Lower leg skin (tissue), 4 donors: Measurements from ENCODE around the gene ISYNA1. TPM values are rescaled to one million over a fixed set of nuclear protein-coding genes. Genes with fewer than 3 reads are reported as not detected.
A peak's percentile ranks its signal among the peaks of the same experiment; 100 is the strongest.

Experiments used
- DNase-seq, 2 donors: peaks; one replicate each; pipeline ENCODE4 v3.0.0-alpha.2; 2019; ENCODE audit warnings: low spot score in 2 of 2
- H3K4me3 ChIP-seq: fragments of 200-600 bp; sonication (generic); 2 replicates; pipeline ENCODE4 v1.5.1; 2017; ENCODE audit warnings: mild to moderate bottlenecking, low read depth; ENCODE audit not compliant: poor library complexity, severe bottlenecking
- POLR2A ChIP-seq, 2 donors: fragments of 450-650 bp; IDR thresholded peaks; one replicate each; pipeline ENCODE4 v1.6.1; 2016 to 2017; ENCODE audit warnings: antibody characterized with exemption in 2 of 2, mild to moderate bottlenecking in 1 of 2, moderate library complexity in 1 of 2
- WGBS, 2 donors: methylation state at CpG; one replicate each; pipeline ENCODE4 v1.1.5; 2018; 5-methylcytosine and 5-hydroxymethylcytosine counted together
- intact Hi-C: fragments of 100-400 bp; cut with DNase I; formaldehyde crosslinking; loops from one replicate; pipeline ENCODE4 v1.15.0; 2023; ENCODE audit warnings: low total_unique reads
- total RNA-seq, 4 donors: library from RNA; depleted of rRNA; stranded (reverse); fragments of >200 nt; gene quantifications; one replicate each; pipeline ENCODE4 v1.1.0, GENCODE V29; 2016
- TF ChIP-seq, protein P1 (sequence below), 3 donors: fragments of 450-650 bp; IDR thresholded peaks; one replicate each; pipeline ENCODE4 v1.5.1; 2016; ENCODE audit warnings: antibody characterized with exemption in 3 of 3, mild to moderate bottlenecking in 3 of 3, moderate library complexity in 2 of 3

Gene ISYNA1
- total RNA-seq, 4 donors from 2014 or later = 16.9 to 29.9 (median 22.3) TPM

DNA sequence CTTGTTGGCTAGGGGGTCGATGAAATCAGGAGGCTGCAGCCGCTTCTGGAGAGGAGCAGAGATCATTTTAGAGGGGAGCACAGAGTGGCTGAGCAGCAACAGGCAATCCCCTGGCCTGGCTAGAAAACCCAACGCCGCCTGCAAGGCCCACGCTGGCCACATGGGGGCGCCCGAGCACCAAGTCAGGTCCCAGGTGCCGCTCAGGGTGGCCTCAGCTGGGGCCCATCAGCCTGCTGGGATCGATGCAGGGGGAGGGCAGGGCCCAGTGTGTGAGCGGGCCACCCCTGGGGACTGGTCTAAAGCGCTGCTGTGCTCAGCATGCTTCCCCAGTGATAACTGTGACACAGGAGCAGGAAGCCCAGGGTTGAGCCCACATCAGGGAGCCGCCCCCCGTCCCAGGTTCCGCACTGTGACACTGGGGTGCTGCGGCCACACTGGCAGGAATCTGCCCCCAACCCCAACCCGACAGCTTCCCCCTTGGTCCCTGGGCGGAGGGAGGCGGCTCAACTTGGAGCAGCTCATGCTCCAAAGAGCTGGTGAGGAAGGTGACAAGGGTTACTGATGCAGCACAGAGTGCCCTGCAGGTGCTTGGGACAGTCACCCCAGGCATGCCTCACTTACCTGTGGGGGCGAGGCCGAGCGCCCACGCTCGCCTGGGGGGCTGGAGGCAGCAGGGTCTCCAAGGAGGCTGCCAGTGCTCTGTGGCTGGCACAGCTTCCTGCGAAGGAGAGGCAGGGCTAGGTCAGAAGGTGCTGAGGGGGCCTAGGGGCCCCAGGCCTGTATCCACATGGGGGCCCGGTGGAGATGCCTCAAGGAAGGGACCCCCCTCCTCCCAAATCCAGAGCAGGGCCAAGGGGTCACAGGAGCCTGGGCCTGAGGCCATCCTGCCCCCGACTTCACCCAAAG, 13.3 kb upstream of the ISYNA1 start:
- TF ChIP-seq, protein P1, sequence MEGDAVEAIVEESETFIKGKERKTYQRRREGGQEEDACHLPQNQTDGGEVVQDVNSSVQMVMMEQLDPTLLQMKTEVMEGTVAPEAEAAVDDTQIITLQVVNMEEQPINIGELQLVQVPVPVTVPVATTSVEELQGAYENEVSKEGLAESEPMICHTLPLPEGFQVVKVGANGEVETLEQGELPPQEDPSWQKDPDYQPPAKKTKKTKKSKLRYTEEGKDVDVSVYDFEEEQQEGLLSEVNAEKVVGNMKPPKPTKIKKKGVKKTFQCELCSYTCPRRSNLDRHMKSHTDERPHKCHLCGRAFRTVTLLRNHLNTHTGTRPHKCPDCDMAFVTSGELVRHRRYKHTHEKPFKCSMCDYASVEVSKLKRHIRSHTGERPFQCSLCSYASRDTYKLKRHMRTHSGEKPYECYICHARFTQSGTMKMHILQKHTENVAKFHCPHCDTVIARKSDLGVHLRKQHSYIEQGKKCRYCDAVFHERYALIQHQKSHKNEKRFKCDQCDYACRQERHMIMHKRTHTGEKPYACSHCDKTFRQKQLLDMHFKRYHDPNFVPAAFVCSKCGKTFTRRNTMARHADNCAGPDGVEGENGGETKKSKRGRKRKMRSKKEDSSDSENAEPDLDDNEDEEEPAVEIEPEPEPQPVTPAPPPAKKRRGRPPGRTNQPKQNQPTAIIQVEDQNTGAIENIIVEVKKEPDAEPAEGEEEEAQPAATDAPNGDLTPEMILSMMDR (IDR thresholded peaks at IDR 0.05) = peak in 2 of 3 donors; percentile 28 to 94
- TF ChIP-seq POLR2A (IDR thresholded peaks at IDR 0.05) = no peak
- intact Hi-C loops = loop anchor here (10.0 kb wide), 1 partner anchor 394 kb away; no protein-coding TSS in a partner anchor
- WGBS, 2 donors = 43 to 45% methylated on average over 26 of the region's 26 CpGs
- peak; percentile 81 to 97 for DNase-seq
- no peak overlapping the region for H3K4me3 ChIP-seq

DNA sequence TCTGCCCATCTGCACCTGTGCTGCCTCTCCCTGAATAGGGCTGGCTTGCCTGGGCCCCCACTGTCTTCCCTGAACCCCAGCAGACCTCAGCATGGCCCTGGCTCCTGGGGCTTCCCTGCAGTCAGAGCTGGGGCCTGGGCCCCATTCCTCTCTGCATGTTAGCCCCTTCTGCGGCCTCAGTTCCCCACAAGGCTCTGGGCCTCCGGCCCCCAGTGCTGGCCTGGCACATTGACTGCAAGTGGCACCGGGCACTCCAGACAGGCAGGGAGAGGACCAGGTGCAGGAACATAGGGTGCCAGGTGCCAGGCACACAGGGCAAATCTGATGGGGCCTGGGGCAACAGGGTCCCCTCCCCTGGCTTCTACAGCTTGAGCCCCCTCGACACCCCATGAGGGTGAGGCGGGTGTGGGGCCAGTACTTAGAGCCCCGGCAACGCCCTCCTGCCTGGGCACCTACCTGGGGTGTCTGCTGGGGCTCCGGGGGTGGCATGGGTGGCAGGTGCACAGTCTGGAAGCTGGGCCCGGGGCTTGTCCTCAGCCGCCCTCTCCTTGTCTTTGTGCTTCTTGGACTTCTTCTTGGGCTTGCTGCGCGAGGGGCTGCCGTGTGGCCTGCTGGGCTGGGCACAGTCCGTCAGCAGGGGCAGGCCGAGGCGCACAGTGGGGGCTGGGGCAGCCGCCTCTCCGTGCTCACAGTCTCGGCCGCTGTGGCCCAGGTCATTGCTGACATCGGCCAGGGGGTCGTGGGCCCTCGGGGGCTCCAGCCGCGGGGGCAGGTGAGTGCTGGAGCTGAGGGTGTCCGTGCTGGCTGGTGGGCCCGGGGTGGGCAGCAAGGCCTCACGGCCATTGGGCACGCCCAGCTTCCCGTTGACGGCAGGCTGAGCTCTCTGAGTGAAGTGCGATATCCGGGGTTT, 12.3 kb upstream of the ISYNA1 start:
- no peak overlapping the region for H3K4me3 ChIP-seq
- 75 to 76% methylated on average over 24 to 29 of the region's 33 CpGs for WGBS, 2 donors
- TF ChIP-seq, protein P1 (IDR thresholded peaks at IDR 0.05) = no peak
- TF ChIP-seq POLR2A (IDR thresholded peaks at IDR 0.05) = no peak
- intact Hi-C loops = loop anchor here (10.0 kb wide), 1 partner anchor 395 kb away; no protein-coding TSS in a partner anchor
- no peak for DNase-seq

DNA sequence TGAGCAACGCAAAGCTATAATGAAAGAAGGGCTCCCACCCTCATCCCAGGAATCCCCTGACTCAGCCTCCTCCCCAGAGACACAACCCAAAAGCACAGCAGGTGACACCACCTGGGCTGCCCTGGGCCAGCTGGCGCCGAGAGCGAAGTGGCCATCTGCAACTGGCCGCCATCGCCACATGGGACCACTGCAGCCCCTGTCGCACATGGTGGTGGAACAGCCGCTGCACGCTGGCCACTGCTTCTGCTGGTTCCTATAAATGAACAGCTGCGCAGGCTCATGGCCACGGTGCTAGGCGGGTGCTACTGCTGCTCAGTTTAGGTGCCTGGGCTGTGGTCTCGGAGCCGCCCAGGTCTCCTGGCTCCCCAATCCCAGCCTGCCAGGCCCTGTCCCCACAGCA, 11.6 kb upstream of the ISYNA1 start:
- no peak overlapping the region for H3K4me3 ChIP-seq
- no peak for DNase-seq
- TF ChIP-seq POLR2A (IDR thresholded peaks at IDR 0.05) = no peak
- TF ChIP-seq, protein P1 (IDR thresholded peaks at IDR 0.05) = no peak
- intact Hi-C loops = no loop called here
- WGBS, 2 donors = 97 to 100% methylated on average over 4 to 11 of the region's 14 CpGs

DNA sequence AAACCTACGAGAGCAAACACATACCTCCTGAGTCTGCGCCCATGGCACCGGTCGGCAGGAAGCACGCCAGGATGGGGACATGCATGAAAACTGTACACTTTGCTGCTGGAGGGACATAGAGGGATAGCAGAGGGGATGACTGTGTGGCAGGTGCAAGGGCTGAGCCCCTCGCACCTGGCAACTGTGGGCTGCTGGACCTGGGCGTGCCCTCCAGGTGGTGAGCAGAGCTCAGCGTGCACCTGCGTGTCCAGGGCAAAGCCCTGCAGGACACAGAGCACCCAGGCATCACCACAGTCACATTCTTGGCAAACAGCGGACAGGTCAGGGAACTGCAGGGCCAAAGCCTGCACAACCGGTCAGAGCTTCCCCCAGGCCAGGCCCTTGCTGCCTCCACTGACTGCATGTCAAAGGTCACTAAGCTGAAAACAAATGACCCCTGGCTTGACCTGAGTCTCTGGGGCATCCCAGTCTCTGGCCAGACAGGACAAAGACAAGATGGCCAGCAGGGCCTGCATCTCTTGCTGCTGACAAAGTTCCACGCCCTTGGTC, 9.0 kb upstream of the ISYNA1 start:
- no peak for DNase-seq
- TF ChIP-seq, protein P1 (IDR thresholded peaks at IDR 0.05) = no peak
- no peak for TF ChIP-seq POLR2A (IDR thresholded peaks at IDR 0.05)
- intact Hi-C loops = no loop called here
- H3K4me3 ChIP-seq = no peak overlapping the region
- WGBS, 2 donors = 85 to 89% methylated on average over 7 to 11 of the region's 12 CpGs

DNA sequence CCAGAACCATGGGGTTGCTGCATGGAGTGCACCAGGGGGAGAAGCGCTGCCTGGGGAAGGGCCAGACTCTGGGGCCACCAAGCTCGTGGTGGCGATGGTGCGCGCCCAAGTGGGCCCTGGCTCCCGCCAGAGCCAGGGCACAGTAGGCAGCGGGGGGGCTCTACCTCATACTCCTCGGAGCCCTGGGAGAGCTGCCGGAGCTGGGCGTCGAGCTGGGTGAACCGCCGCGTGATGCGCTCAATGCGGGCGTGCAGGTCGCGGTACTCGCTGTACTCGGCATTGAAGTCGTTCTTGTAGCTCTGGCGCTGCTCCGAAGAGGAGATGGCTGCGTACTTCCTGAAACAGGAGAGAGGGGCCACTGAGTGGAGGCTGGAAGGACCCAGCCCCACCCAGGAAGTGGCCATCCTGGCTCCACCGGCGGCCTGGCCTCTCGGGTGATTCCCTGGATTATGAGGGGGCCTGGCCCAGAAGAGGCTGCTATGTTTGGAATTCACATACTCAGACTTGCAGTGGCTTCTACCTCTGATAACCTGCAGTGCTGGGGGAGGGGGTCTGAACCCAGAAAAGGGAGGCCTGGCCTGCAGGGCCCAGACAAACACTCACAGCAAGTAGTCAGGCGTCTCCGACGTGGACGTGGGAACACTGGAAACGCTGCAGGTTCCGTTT, 8.3 kb upstream of the ISYNA1 start:
- TF ChIP-seq, protein P1 (IDR thresholded peaks at IDR 0.05) = no peak
- no peak for TF ChIP-seq POLR2A (IDR thresholded peaks at IDR 0.05)
- H3K4me3 ChIP-seq = no peak overlapping the region
- DNase-seq = no peak
- intact Hi-C loops = no loop called here
- 84 to 86% methylated on average over 26 to 34 of the region's 34 CpGs for WGBS, 2 donors
